Endodermal cell (in vitro differentiated cells): Measurements from ENCODE around the gene ENO4. TPM values are rescaled to one million over a fixed set of nuclear protein-coding genes. Genes with fewer than 3 reads are reported as not detected.

ENCODE experiments used
- DNase-seq: peaks from one replicate; pipeline ENCODE4 v3.0.0-alpha.2; 2017
- H3K27ac ChIP-seq: 2 replicates; pipeline ENCODE4 v1.5.1; 2013; ENCODE audit warnings: mild to moderate bottlenecking, low read depth, low read length, moderate library complexity
- H3K27me3 ChIP-seq: 2 replicates; pipeline ENCODE4 v1.6.1; 2013; ENCODE audit warnings: mild to moderate bottlenecking, low read length, moderate library complexity; ENCODE audit not compliant: insufficient read depth, control insufficient read depth, poor library complexity, severe bottlenecking
- H3K36me3 ChIP-seq: 2 replicates; pipeline ENCODE4 v1.7.0; 2013; ENCODE audit warnings: mild to moderate bottlenecking, low read length, moderate library complexity; ENCODE audit not compliant: control insufficient read depth, insufficient read depth
- H3K4me1 ChIP-seq: one replicate; pipeline ENCODE4 v1.7.0; 2013; ENCODE audit warnings: low read length; ENCODE audit not compliant: control insufficient read depth, insufficient read depth
- H3K4me3 ChIP-seq: 2 replicates; pipeline ENCODE4 v1.5.1; 2013; ENCODE audit warnings: mild to moderate bottlenecking, low read length, moderate library complexity
- H3K9ac ChIP-seq: 2 replicates; pipeline ENCODE4 v1.6.1; 2013; ENCODE audit warnings: mild to moderate bottlenecking, low read length, moderate library complexity; ENCODE audit not compliant: poor library complexity, severe bottlenecking; ENCODE audit errors: extremely low read depth
- H3K9me3 ChIP-seq: 2 replicates; pipeline ENCODE4 v1.6.1; 2013; ENCODE audit warnings: mild to moderate bottlenecking, low read length, moderate library complexity; ENCODE audit not compliant: control insufficient read depth
- H3K27ac Mint-ChIP-seq: 2 replicates; pipeline ENCODE4 v1.8.0; 2020; ENCODE audit warnings: mixed read lengths
- H3K27me3 Mint-ChIP-seq: 2 replicates; pipeline ENCODE4 v1.8.0; 2021; ENCODE audit warnings: mild to moderate bottlenecking, mixed read lengths; ENCODE audit not compliant: insufficient read depth
- H3K36me3 Mint-ChIP-seq: 2 replicates; pipeline ENCODE4 v1.8.0; 2020; ENCODE audit warnings: low read depth, mixed read lengths
- H3K4me1 Mint-ChIP-seq: 2 replicates; pipeline ENCODE4 v1.8.0; 2020; ENCODE audit warnings: mixed read lengths
- H3K4me3 Mint-ChIP-seq: 2 replicates; pipeline ENCODE4 v1.8.0; 2020; ENCODE audit warnings: mild to moderate bottlenecking, moderate library complexity, mixed read lengths
- H3K9me3 Mint-ChIP-seq: 2 replicates; pipeline ENCODE4 v1.8.0; 2020; ENCODE audit warnings: mild to moderate bottlenecking, mixed read lengths
- WGBS, 2 experiments: methylation state at CpG; one replicate each; pipeline versions ENCODE4 v1.1.5 to v1.1.7; 2013; ENCODE audit warnings: missing lambda C conversion rate in 2 of 2, mixed read lengths in 1 of 2; ENCODE audit not compliant: insufficient coverage in 1 of 2, insufficient read length in 1 of 2; 5-methylcytosine and 5-hydroxymethylcytosine counted together
- total RNA-seq, 2 donors: library from RNA; stranded (reverse); fragmentation: NEBNext Ultra II Directional in 1 of 2; extraction: Animal tissue kit (Norgen Biotek cat#: 25700) in 1 of 2; gene quantifications; 2 replicates in 1 of 2; 3 replicates in 1 of 2; pipeline ENCODE4 v1.2.1, GENCODE V29; 2021
- TF ChIP-seq, protein P1 (sequence below): fragments of 200-600 bp; sonication (generic); conservative IDR thresholded peaks from 2 replicates; pipeline ENCODE4 v1.5.0; 2021; ENCODE audit warnings: antibody characterized with exemption, mild to moderate bottlenecking

ENO4 gene
- total RNA-seq, 2 donors from 2014 or later: 1.1 to 2.2 TPM

- H3K9me3 Mint-ChIP-seq: no peaks in the 10 kb centered on the region
- WGBS, 2 experiments: 94 to 100% methylated on average over 2 of the region's 2 CpGs
- no peak overlapping the region for H3K27ac ChIP-seq
- no peak overlapping the region for H3K27ac Mint-ChIP-seq
- peaks cover 10% of the 10 kb centered on the region for H3K4me1 ChIP-seq
- no peaks in the 10 kb centered on the region for H3K36me3 ChIP-seq
- TF ChIP-seq, protein P1, sequence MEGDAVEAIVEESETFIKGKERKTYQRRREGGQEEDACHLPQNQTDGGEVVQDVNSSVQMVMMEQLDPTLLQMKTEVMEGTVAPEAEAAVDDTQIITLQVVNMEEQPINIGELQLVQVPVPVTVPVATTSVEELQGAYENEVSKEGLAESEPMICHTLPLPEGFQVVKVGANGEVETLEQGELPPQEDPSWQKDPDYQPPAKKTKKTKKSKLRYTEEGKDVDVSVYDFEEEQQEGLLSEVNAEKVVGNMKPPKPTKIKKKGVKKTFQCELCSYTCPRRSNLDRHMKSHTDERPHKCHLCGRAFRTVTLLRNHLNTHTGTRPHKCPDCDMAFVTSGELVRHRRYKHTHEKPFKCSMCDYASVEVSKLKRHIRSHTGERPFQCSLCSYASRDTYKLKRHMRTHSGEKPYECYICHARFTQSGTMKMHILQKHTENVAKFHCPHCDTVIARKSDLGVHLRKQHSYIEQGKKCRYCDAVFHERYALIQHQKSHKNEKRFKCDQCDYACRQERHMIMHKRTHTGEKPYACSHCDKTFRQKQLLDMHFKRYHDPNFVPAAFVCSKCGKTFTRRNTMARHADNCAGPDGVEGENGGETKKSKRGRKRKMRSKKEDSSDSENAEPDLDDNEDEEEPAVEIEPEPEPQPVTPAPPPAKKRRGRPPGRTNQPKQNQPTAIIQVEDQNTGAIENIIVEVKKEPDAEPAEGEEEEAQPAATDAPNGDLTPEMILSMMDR: no peak
- no peaks in the 10 kb centered on the region for H3K36me3 Mint-ChIP-seq
- peaks cover 31% of the 10 kb centered on the region for H3K4me1 Mint-ChIP-seq
- no peak for DNase-seq
- no peak overlapping the region for H3K4me3 ChIP-seq
- no peaks in the 10 kb centered on the region for H3K9me3 ChIP-seq
- no peak overlapping the region for H3K4me3 Mint-ChIP-seq
- no peaks in the 10 kb centered on the region for H3K27me3 ChIP-seq
- no peaks in the 10 kb centered on the region for H3K27me3 Mint-ChIP-seq
- no peak overlapping the region for H3K9ac ChIP-seq
These were observed 16.8 kb downstream of the ENO4 start for GRCh38 chr10:116866066-116866465.

DNA sequence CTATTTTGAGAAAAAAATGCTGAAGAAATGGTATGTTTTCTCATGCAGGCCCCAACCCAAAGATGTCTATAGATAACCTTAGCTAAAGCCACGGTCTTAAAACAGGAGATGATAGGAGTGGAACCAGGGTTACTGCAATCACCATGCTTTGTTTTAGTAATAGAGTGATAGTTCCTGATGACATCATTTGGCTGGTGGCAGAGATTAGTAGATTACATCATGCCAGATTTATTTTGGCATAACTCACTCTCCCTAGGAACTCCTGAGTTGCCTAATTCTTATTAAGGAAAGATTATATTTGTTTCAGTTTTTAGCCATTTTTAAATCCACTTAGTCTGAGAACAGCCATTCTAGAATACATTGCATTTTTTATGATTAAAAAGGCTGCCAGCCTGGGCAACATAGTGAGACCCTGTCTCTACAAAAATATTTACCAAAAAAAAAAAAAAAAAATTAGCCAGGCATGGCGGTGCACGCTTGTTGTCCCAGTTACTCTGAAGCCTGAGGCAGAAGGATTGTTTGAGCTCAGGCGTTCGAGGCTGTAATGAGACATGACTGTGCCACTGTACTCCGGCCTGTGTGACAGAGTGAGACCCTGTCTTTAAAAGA, 17.8 kb downstream of the ENO4 start:
- TF ChIP-seq, protein P1: no peak

GRCh38 chr10:116868198-116868676, 18.9 kb downstream of the ENO4 start:
- Mint-ChIP-seq H3K36me3 (no peaks in the 10 kb centered on the region), H3K27ac (no peak overlapping the region), H3K9me3 (peaks cover 7% of the 10 kb centered on the region), H3K4me1 (peaks cover 31% of the 10 kb centered on the region), H3K4me3 (no peak overlapping the region), H3K27me3 (no peaks in the 10 kb centered on the region)
- H3K36me3 ChIP-seq: no peaks in the 10 kb centered on the region
- no peaks in the 10 kb centered on the region for H3K27me3 ChIP-seq
- H3K4me1 ChIP-seq: peaks cover 11% of the 10 kb centered on the region
- no peak overlapping the region for H3K4me3 ChIP-seq
- peaks cover 6% of the 10 kb centered on the region for H3K9me3 ChIP-seq
- TF ChIP-seq, protein P1: no peak
- H3K9ac ChIP-seq: no peak overlapping the region
- no peak overlapping the region for H3K27ac ChIP-seq
- DNase-seq: no peak
- WGBS, 2 experiments: 81 to 83% methylated on average over 3 to 4 of the region's 4 CpGs

More for the DNA sequence above, 17.8 kb downstream of the ENO4 start:
- Histone ChIP-seq H3K27me3 (no peaks in the 10 kb centered on the region), H3K9me3 (peaks cover 5% of the 10 kb centered on the region), H3K9ac (no peak overlapping the region), H3K4me1 (peaks cover 11% of the 10 kb centered on the region), H3K4me3 (no peak overlapping the region), H3K36me3 (no peaks in the 10 kb centered on the region), H3K27ac (no peak overlapping the region)
- H3K4me1 Mint-ChIP-seq: peaks cover 27% of the 10 kb centered on the region
- H3K4me3 Mint-ChIP-seq: no peak overlapping the region
- 91 to 93% methylated on average over 5 to 6 of the region's 6 CpGs for WGBS, 2 experiments
- DNase-seq: no peak
- H3K9me3 Mint-ChIP-seq: peaks cover 2% of the 10 kb centered on the region
- H3K27ac Mint-ChIP-seq: no peak overlapping the region
- no peaks in the 10 kb centered on the region for H3K36me3 Mint-ChIP-seq
- H3K27me3 Mint-ChIP-seq: no peaks in the 10 kb centered on the region
